Measurements from ENCODE around the gene LETM1. TPM values are rescaled to one million over a fixed set of nuclear protein-coding genes. Genes with fewer than 3 reads are reported as not detected.
A peak's percentile ranks its signal among the peaks of the same experiment; 100 is the strongest.

LETM1 gene
- total and polyA plus RNA-seq, 2 of the 13 experiments (the other 11 are each of a cell fraction or from before 2014, with no cell fraction given): 9.7 to 41.6 TPM

GRCh38 chr4:1779588-1780382, 76.2 kb downstream of the LETM1 start (continued):
- TF ChIP-seq, protein P1, sequence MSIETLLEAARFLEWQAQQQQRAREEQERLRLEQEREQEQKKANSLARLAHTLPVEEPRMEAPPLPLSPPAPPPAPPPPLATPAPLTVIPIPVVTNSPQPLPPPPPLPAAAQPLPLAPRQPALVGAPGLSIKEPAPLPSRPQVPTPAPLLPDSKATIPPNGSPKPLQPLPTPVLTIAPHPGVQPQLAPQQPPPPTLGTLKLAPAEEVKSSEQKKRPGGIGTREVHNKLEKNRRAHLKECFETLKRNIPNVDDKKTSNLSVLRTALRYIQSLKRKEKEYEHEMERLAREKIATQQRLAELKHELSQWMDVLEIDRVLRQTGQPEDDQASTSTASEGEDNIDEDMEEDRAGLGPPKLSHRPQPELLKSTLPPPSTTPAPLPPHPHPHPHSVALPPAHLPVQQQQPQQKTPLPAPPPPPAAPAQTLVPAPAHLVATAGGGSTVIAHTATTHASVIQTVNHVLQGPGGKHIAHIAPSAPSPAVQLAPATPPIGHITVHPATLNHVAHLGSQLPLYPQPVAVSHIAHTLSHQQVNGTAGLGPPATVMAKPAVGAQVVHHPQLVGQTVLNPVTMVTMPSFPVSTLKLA (IDR thresholded peaks at IDR 0.05): no peak
- TF ChIP-seq ADNP (CRISPR knock-in tag; IDR thresholded peaks at IDR 0.05) (no peak), ZNF781 (CRISPR knock-in tag; IDR thresholded peaks at IDR 0.05; ENCODE audit: borderline replicate concordance, not compliant biosample characterization) (peak; percentile 91), ZNF101 (CRISPR knock-in tag; IDR thresholded peaks at IDR 0.05; ENCODE audit: borderline replicate concordance, low read depth) (no peak; the same call in 1 of the 2 replicates), RXRB (CRISPR knock-in tag; IDR thresholded peaks at IDR 0.05; ENCODE audit: borderline replicate concordance) (peak; percentile 93), HOXA3 (CRISPR knock-in tag; IDR thresholded peaks at IDR 0.05) (peak; percentile 91), MEF2D (CRISPR knock-in tag; IDR thresholded peaks at IDR 0.05) (peak; percentile 90), ZNF24 (IDR thresholded peaks at IDR 0.05) (no peak), YY1 (IDR thresholded peaks at IDR 0.05; ENCODE audit: insufficient read depth, insufficient replicate concordance, low read depth, low read length) (no peak), ISX (CRISPR knock-in tag; conservative IDR thresholded peaks at IDR 0.05) (no peak), STAT5B (CRISPR knock-in tag; IDR thresholded peaks at IDR 0.05) (0 out of 2 replicates have a peak, but pooled peaks have one; percentile 42), THYN1 (CRISPR knock-in tag; IDR thresholded peaks at IDR 0.05; ENCODE audit: borderline replicate concordance, low read depth) (0 out of 2 replicates have a peak, but pooled peaks have one; percentile 68), NR2F1 (CRISPR knock-in tag; IDR thresholded peaks at IDR 0.05) (peak; percentile 83 to 97), REPIN1 (CRISPR knock-in tag; IDR thresholded peaks at IDR 0.05; ENCODE audit: borderline replicate concordance, low read depth) (peak; percentile 97), ZSCAN9 (CRISPR knock-in tag; IDR thresholded peaks at IDR 0.05; ENCODE audit: borderline replicate concordance) (0 out of 2 replicates have a peak, but pooled peaks have one; percentile 78), RBFOX2 (IDR thresholded peaks at IDR 0.05; ENCODE audit: low read depth, low read length) (peak; percentile 63), ZNF484 (CRISPR knock-in tag; IDR thresholded peaks at IDR 0.05; ENCODE audit: borderline replicate concordance, low read depth) (no peak; the same call in 1 of the 2 replicates), PRMT3 (CRISPR knock-in tag; IDR thresholded peaks at IDR 0.05; ENCODE audit: borderline replicate concordance, low read depth) (no peak), CBX5 (CRISPR knock-in tag; IDR thresholded peaks at IDR 0.05; ENCODE audit: borderline replicate concordance) (no peak), E2F2 (CRISPR knock-in tag; IDR thresholded peaks at IDR 0.05; ENCODE audit: borderline replicate concordance) (no peak), ATF5 (CRISPR knock-in tag; IDR thresholded peaks at IDR 0.05; ENCODE audit: low read depth) (0 out of 2 replicates have a peak, but pooled peaks have one; percentile 62), CENPT (CRISPR knock-in tag; IDR thresholded peaks at IDR 0.05; ENCODE audit: low read depth) (no peak)
- TF ChIP-seq, protein P2, sequence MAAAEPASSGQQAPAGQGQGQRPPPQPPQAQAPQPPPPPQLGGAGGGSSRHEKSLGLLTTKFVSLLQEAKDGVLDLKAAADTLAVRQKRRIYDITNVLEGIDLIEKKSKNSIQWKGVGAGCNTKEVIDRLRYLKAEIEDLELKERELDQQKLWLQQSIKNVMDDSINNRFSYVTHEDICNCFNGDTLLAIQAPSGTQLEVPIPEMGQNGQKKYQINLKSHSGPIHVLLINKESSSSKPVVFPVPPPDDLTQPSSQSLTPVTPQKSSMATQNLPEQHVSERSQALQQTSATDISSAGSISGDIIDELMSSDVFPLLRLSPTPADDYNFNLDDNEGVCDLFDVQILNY (CRISPR knock-in tag; conservative IDR thresholded peaks at IDR 0.05): no peak
- TF ChIP-seq, protein P3, sequence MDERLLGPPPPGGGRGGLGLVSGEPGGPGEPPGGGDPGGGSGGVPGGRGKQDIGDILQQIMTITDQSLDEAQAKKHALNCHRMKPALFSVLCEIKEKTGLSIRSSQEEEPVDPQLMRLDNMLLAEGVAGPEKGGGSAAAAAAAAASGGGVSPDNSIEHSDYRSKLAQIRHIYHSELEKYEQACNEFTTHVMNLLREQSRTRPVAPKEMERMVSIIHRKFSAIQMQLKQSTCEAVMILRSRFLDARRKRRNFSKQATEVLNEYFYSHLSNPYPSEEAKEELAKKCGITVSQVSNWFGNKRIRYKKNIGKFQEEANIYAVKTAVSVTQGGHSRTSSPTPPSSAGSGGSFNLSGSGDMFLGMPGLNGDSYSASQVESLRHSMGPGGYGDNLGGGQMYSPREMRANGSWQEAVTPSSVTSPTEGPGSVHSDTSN (CRISPR knock-in tag; IDR thresholded peaks at IDR 0.05): no peak
